ENCODE data around the gene ST3GAL3.

ST3GAL3 gene

DNA sequence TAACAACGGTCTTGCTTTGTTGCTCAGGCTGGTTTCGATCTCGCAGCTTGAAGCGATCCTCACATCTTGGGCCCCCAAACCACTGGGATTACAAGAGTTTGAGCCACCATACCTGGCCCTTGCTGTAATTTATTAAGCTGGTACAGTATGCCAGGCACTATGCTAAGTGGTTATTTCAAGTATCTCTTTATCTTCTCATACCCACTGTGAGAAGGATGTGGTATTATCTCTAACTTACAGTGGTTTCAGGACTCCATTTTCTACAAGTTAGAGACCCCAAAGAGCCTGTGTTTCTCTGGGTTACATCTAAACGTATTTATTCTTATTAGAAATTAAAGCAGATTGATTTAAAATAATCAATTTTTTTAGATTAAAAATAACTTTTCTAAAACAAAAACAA, 8.1 kb upstream of the ST3GAL3 start:
- Histone ChIP-seq H3K36me3 (ENCODE audit: control insufficient read depth, insufficient read depth, low read length) (peaks cover 48% of the 10 kb centered on the region), H3K27ac (ENCODE audit: low read length) (no peak overlapping the region), H3K4me1 (ENCODE audit: control insufficient read depth, insufficient read depth, low read length) (no peaks in the 10 kb centered on the region), H3K27me3 (ENCODE audit: control insufficient read depth, insufficient read depth, low read length) (no peaks in the 10 kb centered on the region), H3K4me3 (ENCODE audit: low read length) (no peak overlapping the region), H3K9me3 (ENCODE audit: control insufficient read depth, insufficient read depth, low read length) (no peaks in the 10 kb centered on the region)
- no peak for DNase-seq (ENCODE audit: low read depth, low spot score)
- WGBS (ENCODE audit: insufficient coverage, insufficient read length), result no CpG with 5 or more reads among the region's 5 CpGs

DNA sequence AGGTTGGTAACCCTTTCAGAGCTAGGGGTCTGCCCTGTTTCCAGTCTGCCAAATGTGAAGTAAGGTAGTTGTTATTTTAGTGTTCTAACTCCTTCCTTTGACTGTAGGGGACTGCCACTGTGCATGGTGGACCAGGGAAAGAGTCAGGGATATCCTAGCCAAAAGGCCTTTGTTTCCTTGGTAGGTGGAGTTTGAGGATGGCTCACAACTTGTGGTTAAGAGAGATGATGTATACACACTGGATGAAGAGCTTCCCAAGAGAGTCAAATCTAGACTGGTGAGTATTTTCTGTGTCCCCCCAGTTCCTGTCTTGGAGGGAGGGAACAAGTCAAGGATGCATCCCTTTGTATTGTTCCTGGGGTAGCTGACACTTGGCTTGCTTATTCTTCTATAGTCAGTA, 3.5 kb upstream of the ST3GAL3 start:
- peaks cover 26% of the 10 kb centered on the region for H3K36me3 ChIP-seq (ENCODE audit: control insufficient read depth, insufficient read depth, low read length)
- no peaks in the 10 kb centered on the region for H3K27me3 ChIP-seq (ENCODE audit: control insufficient read depth, insufficient read depth, low read length)
- H3K4me1 ChIP-seq (ENCODE audit: control insufficient read depth, insufficient read depth, low read length), result 0 out of 2 replicates have a peak, but pooled peaks cover 1% of the 10 kb centered on the region
- H3K27ac ChIP-seq (ENCODE audit: low read length), result no peak overlapping the region
- no peak overlapping the region for H3K4me3 ChIP-seq (ENCODE audit: low read length)
- H3K9me3 ChIP-seq (ENCODE audit: control insufficient read depth, insufficient read depth, low read length), result no peaks in the 10 kb centered on the region
- DNase-seq (ENCODE audit: low read depth, low spot score), result no peak

DNA sequence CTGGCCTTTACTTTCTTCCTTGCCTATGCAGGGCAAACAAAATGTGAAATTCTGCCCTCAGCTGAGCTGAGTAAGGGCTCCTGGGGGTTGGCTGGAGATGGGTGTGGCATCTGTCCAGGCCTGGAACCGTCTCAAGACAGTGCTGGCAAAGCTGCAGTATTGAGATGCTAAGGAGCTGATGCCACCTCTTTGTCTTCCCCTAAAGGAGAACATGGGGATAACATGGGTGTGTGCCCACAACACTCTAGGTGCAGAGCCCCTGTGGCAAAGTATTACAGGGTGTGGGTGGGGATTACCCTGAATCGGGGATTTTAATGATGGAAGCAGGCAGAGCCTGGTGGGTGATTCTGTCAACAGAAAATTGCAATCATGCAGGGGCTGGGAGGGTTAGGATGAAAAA, 2.5 kb upstream of the ST3GAL3 start:
- Histone ChIP-seq H3K36me3 (ENCODE audit: control insufficient read depth, insufficient read depth, low read length) (peaks cover 26% of the 10 kb centered on the region), H3K27ac (ENCODE audit: low read length) (no peak overlapping the region), H3K4me1 (ENCODE audit: control insufficient read depth, insufficient read depth, low read length) (0 out of 2 replicates have a peak, but pooled peaks cover 1% of the 10 kb centered on the region), H3K9me3 (ENCODE audit: control insufficient read depth, insufficient read depth, low read length) (no peaks in the 10 kb centered on the region), H3K27me3 (ENCODE audit: control insufficient read depth, insufficient read depth, low read length) (no peaks in the 10 kb centered on the region), H3K4me3 (ENCODE audit: low read length) (no peak overlapping the region)
- no CpG with 5 or more reads among the region's 2 CpGs for WGBS (ENCODE audit: insufficient coverage, insufficient read length)
- DNase-seq (ENCODE audit: low read depth, low spot score), result no peak

DNA sequence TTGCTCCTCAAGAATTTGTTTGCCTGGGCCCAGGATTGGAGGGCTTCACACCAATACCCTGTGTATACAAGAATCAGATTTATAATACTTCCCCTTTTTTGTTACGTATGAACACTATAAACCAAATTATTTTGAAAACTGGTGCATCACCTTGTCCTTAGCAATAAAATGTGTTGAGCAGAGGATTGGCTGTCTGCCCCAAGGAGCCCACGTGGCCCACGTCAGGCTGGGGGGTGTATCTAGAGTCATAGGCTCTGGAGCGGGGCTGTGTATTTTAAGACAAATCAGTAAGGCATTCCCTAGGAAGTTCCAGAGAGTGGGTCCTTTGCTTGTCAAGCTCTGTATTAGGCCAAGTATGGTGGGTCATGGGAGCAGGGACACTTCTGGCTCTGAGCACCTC, 2.0 kb upstream of the ST3GAL3 start:
- Histone ChIP-seq H3K9me3 (ENCODE audit: control insufficient read depth, insufficient read depth, low read length) (no peaks in the 10 kb centered on the region), H3K4me3 (ENCODE audit: low read length) (no peak overlapping the region), H3K36me3 (ENCODE audit: control insufficient read depth, insufficient read depth, low read length) (peaks cover 23% of the 10 kb centered on the region; the same call in 1 of the 2 replicates), H3K27ac (ENCODE audit: low read length) (no peak overlapping the region), H3K27me3 (ENCODE audit: control insufficient read depth, insufficient read depth, low read length) (no peaks in the 10 kb centered on the region), H3K4me1 (ENCODE audit: control insufficient read depth, insufficient read depth, low read length) (0 out of 2 replicates have a peak, but pooled peaks cover 1% of the 10 kb centered on the region)
- no peak for DNase-seq (ENCODE audit: low read depth, low spot score)
- no CpG with 5 or more reads among the region's 4 CpGs for WGBS (ENCODE audit: insufficient coverage, insufficient read length)

DNA sequence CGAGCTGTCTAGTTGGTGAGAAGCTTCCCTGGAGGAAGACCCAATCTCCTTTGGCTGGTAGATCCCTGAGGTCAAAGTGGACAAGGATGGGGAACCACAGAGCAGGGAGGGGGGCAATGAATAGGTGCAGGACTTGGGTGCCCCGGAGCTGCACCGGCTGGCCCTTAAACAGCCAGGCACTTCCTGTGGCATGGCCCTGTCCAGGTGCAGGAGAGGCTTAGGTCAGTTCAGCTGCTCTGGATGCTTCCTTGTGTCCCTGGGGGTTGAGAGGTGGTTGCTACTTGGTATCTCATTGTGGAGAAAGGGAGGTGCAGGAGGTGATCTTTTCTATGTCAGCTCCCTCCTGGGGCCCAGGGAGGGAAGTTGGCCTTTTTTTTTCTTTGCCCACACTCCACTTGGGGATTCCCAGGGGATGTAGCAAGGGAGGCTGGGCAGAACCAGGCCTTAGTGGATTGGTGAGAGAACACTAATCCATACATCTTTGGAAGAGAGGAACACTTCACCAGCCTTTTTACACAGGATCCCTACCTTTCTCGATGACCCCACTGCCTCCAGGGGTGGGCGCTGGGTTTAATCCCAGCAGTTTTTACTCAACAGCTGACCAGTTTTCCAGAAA, 1.2 kb upstream of the ST3GAL3 start:
- no CpG with 5 or more reads among the region's 5 CpGs for WGBS (ENCODE audit: insufficient coverage, insufficient read length)
- Histone ChIP-seq H3K36me3 (ENCODE audit: control insufficient read depth, insufficient read depth, low read length) (peaks cover 23% of the 10 kb centered on the region; the same call in 1 of the 2 replicates), H3K4me3 (ENCODE audit: low read length) (no peak overlapping the region), H3K9me3 (ENCODE audit: control insufficient read depth, insufficient read depth, low read length) (no peaks in the 10 kb centered on the region), H3K4me1 (ENCODE audit: control insufficient read depth, insufficient read depth, low read length) (0 out of 2 replicates have a peak, but pooled peaks cover 1% of the 10 kb centered on the region), H3K27me3 (ENCODE audit: control insufficient read depth, insufficient read depth, low read length) (no peaks in the 10 kb centered on the region), H3K27ac (ENCODE audit: low read length) (no peak overlapping the region)
- no peak for DNase-seq (ENCODE audit: low read depth, low spot score)

DNA sequence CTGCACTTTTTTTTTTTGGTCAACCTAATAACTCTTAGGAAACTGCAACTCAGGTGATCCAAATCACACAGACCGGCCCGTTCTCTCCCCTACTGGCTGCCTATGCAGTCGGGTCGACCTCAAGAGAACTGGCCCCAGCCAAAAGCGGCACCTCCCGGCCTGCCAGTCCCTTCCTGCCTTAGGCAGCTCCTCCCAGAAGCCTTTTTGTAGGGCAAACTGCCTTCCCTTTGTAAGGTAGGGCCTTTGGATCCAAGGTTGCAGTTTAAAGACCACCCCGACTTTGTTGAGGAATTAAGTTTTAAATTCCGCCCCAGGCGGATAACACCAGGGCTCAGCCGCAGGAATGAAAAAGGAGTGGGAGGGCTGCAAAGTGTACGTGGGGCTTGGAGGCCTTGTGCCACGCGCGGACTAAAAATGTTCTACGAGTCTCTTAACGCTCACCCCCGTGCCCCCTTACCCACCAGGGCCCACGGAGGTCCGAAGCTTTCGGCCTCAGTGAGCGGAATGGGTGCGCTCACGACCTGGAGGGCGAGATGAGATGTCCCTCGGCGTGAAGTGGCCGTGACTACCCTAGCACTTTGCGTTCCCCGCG, 642 bp upstream of the ST3GAL3 start:
- DNase-seq (ENCODE audit: low read depth, low spot score), result no peak
- Histone ChIP-seq H3K27ac (ENCODE audit: low read length) (no peak overlapping the region), H3K27me3 (ENCODE audit: control insufficient read depth, insufficient read depth, low read length) (no peaks in the 10 kb centered on the region), H3K4me1 (ENCODE audit: control insufficient read depth, insufficient read depth, low read length) (0 out of 2 replicates have a peak, but pooled peaks cover 1% of the 10 kb centered on the region), H3K4me3 (ENCODE audit: low read length) (peak overlapping the region; percentile 91), H3K36me3 (ENCODE audit: control insufficient read depth, insufficient read depth, low read length) (peaks cover 19% of the 10 kb centered on the region; the same call in 1 of the 2 replicates), H3K9me3 (ENCODE audit: control insufficient read depth, insufficient read depth, low read length) (no peaks in the 10 kb centered on the region)
- WGBS (ENCODE audit: insufficient coverage, insufficient read length), result no CpG with 5 or more reads among the region's 30 CpGs

- 0 out of 2 replicates have a peak, but pooled peaks cover 1% of the 10 kb centered on the region for H3K4me1 ChIP-seq (ENCODE audit: control insufficient read depth, insufficient read depth, low read length)
- WGBS (ENCODE audit: insufficient coverage, insufficient read length), result no CpG with 5 or more reads among the region's 15 CpGs
- peak overlapping the region; percentile 91 for H3K4me3 ChIP-seq (ENCODE audit: low read length)
- H3K9me3 ChIP-seq (ENCODE audit: control insufficient read depth, insufficient read depth, low read length), result no peaks in the 10 kb centered on the region
- H3K27ac ChIP-seq (ENCODE audit: low read length), result no peak overlapping the region
- H3K27me3 ChIP-seq (ENCODE audit: control insufficient read depth, insufficient read depth, low read length), result no peaks in the 10 kb centered on the region
- H3K36me3 ChIP-seq (ENCODE audit: control insufficient read depth, insufficient read depth, low read length), result peaks cover 16% of the 10 kb centered on the region; the same call in 1 of the 2 replicates
- no peak for DNase-seq (ENCODE audit: low read depth, low spot score)
These were observed 670 bp downstream of the ST3GAL3 start for GRCh38 chr1:43708002-43708410.

DNA sequence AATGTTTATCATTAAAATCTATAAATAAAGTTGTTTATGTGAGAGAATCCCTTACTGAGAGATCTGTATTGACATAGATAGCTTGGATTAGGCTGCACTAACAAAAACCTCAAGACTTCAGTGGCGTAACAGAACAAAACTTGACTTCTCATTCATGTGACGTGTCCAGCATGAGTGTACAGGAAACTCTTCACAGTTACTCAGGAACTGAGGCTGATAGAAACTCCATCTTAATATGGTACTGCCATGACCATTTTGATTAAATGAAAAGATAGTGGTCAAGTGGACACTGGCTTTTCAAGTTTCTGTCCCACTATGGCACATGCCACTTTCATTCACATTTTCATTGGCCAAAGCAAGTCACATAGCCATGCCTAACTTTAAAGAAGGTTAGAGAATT, 3.7 kb downstream of the ST3GAL3 start:
- no peaks in the 10 kb centered on the region for H3K4me1 ChIP-seq (ENCODE audit: control insufficient read depth, insufficient read depth, low read length)
- H3K4me3 ChIP-seq (ENCODE audit: low read length), result no peak overlapping the region
- no CpG with 5 or more reads among the region's 2 CpGs for WGBS (ENCODE audit: insufficient coverage, insufficient read length)
- H3K27me3 ChIP-seq (ENCODE audit: control insufficient read depth, insufficient read depth, low read length), result no peaks in the 10 kb centered on the region
- H3K36me3 ChIP-seq (ENCODE audit: control insufficient read depth, insufficient read depth, low read length), result no peaks in the 10 kb centered on the region
- no peak for DNase-seq (ENCODE audit: low read depth, low spot score)
- H3K27ac ChIP-seq (ENCODE audit: low read length), result no peak overlapping the region
- H3K9me3 ChIP-seq (ENCODE audit: control insufficient read depth, insufficient read depth, low read length), result no peaks in the 10 kb centered on the region

DNA sequence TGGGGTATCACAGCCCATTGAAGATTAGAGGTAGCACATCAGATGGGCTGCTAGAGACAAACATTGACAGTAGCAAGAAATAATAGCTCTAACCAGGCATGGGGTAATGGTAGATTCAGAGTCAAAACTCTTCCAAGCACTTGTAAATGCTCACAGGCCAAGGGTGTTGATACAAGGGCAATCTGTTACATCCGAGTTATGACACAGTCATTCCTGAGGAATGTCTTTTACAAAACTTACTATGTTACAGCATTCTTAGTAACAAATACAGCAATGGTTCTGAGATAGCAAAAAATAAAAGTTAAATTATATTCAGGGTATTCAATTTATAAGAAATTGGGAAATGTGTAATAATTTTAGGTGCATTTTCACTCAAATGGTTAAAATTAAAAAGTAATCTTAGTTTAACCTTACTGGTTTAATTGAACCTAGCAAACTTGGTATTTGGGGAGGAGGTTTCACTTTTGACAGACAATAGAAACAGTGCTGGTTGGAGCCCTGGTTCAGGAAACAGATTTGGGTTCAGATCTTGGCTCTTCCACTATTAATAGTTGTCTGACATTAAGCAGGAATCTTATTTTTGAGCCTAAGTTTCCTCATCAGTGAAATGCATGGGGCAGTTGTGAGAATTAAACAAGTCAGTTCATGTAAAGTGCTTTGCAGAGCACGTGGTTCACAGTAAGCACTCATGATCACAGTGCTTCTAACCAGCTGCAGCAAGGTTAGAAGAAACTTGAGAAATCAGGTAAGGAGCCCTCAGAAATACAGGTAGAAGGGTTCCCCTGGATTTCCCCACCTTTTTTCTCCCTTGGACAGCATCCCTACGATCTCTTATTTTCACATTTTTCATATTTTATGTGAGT, 4.4 kb downstream of the ST3GAL3 start:
- H3K4me3 ChIP-seq (ENCODE audit: low read length), result no peak overlapping the region
- DNase-seq (ENCODE audit: low read depth, low spot score), result no peak
- no peaks in the 10 kb centered on the region for H3K9me3 ChIP-seq (ENCODE audit: control insufficient read depth, insufficient read depth, low read length)
- H3K36me3 ChIP-seq (ENCODE audit: control insufficient read depth, insufficient read depth, low read length), result no peaks in the 10 kb centered on the region
- no CpG with 5 or more reads among the region's 3 CpGs for WGBS (ENCODE audit: insufficient coverage, insufficient read length)
- H3K27ac ChIP-seq (ENCODE audit: low read length), result no peak overlapping the region
- no peaks in the 10 kb centered on the region for H3K4me1 ChIP-seq (ENCODE audit: control insufficient read depth, insufficient read depth, low read length)
- H3K27me3 ChIP-seq (ENCODE audit: control insufficient read depth, insufficient read depth, low read length), result no peaks in the 10 kb centered on the region

GRCh38 chr1:43716559-43717281, 9.4 kb downstream of the ST3GAL3 start:
- Histone ChIP-seq H3K27me3 (ENCODE audit: control insufficient read depth, insufficient read depth, low read length) (no peaks in the 10 kb centered on the region), H3K27ac (ENCODE audit: low read length) (no peak overlapping the region), H3K36me3 (ENCODE audit: control insufficient read depth, insufficient read depth, low read length) (no peaks in the 10 kb centered on the region), H3K4me3 (ENCODE audit: low read length) (no peak overlapping the region), H3K4me1 (ENCODE audit: control insufficient read depth, insufficient read depth, low read length) (no peaks in the 10 kb centered on the region), H3K9me3 (ENCODE audit: control insufficient read depth, insufficient read depth, low read length) (no peaks in the 10 kb centered on the region)
- no peak for DNase-seq (ENCODE audit: low read depth, low spot score)
- no CpG with 5 or more reads among the region's 15 CpGs for WGBS (ENCODE audit: insufficient coverage, insufficient read length)

Data from iPS DF 6.9 (cell line).